ENCODE results near the gene BCAS1. TPM values are rescaled to one million over a fixed set of nuclear protein-coding genes. Genes with fewer than 3 reads are reported as not detected.

Gene BCAS1
- total and polyA plus RNA-seq, 12 donors = 0.03 TPM; not detected in 11

DNA sequence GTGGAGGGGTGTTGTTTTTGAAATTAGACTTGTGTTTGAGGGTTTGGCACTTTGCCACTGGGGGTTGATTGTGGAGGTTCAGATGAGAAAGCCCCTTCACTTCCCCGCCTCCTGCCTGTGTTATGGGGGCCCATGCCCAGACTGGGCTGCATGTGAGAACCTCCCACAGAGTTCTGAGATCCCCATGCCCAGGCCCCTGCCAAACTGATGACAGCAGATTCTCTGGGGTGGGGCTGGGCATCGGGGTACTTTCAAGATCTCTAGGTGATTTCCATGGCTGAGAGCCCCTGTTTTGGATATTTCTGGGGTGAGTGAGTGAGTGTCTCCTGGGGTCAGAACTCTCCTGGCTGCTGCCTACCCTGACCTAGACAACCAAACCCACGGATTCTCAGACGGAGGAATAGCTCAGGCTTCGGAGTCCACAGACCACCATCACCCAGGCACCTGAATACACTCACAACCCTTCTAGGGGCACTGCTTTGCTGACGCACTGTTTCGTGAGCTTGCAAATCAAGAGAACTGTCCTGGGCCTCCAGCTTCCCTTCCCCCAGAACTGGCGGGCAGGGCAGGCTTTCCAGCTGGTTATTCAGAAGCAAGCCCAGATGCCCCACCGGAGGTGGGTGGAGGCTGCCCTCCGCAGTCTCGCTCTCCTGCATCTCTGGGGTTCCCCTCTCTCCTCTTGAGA lies 6.3 kb downstream of the BCAS1 start:
- Histone ChIP-seq H3K27ac (no peak overlapping the region), H3K4me3 (no peak overlapping the region), H3K9me3 (no peaks in the 10 kb centered on the region), H3K36me3 (no peaks in the 10 kb centered on the region), H3K27me3 (peaks cover 0 to 14% (median 7%) of the 10 kb centered on the region in 7 donors), H3K4me1 (peaks cover 0 to 14% (median 0%) of the 10 kb centered on the region in 9 donors)
- TF ChIP-seq, protein P1, sequence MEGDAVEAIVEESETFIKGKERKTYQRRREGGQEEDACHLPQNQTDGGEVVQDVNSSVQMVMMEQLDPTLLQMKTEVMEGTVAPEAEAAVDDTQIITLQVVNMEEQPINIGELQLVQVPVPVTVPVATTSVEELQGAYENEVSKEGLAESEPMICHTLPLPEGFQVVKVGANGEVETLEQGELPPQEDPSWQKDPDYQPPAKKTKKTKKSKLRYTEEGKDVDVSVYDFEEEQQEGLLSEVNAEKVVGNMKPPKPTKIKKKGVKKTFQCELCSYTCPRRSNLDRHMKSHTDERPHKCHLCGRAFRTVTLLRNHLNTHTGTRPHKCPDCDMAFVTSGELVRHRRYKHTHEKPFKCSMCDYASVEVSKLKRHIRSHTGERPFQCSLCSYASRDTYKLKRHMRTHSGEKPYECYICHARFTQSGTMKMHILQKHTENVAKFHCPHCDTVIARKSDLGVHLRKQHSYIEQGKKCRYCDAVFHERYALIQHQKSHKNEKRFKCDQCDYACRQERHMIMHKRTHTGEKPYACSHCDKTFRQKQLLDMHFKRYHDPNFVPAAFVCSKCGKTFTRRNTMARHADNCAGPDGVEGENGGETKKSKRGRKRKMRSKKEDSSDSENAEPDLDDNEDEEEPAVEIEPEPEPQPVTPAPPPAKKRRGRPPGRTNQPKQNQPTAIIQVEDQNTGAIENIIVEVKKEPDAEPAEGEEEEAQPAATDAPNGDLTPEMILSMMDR (IDR thresholded peaks at IDR 0.05) = no peak
- DNase-seq (no peak), ATAC-seq (no peak)
- WGBS, 2 donors = 76 to 78% methylated on average over 11 of the region's 11 CpGs
- intact Hi-C loops (cut with DNase I) = loop anchor here in 7 of 10 donors (5.0 to 10.0 kb wide), 5 partner anchors 119 to 492 kb away; no protein-coding TSS in a partner anchor

DNA sequence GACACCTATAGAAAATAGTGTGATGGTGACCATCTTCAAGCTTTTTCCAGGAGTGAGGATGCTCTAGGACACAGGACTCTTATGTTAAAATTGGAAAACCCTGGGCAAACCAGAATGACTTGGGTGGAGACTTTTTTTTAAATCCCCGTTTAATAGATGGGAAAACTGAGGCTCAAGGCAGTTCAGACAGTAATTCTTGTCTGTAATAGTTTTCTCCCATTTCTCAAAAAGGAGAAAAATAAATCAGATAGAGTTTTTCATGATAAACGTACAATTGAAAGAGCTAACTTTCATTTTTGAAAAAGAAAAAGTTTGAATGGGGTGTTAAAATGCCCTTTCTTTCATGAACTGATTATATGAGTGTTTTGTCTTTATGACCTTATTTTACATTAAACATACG lies 6.8 kb downstream of the BCAS1 start:
- WGBS, 2 donors = 68 to 82% methylated on average over 3 of the region's 3 CpGs

DNA sequence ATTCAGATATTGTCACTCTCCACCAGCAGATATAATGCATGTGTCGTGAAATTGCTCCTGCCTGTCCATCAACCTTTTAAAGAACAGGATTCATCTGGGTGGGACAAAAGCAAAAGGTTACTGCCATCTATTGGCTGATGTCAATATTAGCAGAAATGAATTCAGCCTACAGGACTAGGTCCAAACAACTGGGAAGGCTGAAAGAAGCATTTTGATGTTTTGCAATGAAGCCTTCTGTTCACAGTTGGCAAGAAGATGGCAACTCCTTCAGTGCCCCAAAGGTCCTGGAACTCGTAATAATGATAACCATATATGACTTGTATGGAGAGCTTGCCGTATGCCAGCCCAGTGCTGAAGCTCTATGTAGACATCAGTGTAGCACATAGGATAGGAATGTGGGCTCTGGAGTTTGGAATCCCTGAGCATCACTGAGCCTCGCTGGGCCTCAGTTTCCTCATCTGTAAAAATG lies 7.5 kb downstream of the BCAS1 start:
- H3K4me1 ChIP-seq = peaks cover 0 to 14% (median 0%) of the 10 kb centered on the region in 9 donors
- DNase-seq (no peak), ATAC-seq (peak in 5 of 8 donors; percentile 22 to 71 (median 46))
- peak overlapping the region in 1 of 10 donors; percentile 6 for H3K27ac ChIP-seq
- WGBS, 2 donors = 34% methylated on average over 4 of the region's 4 CpGs
- no peak overlapping the region for H3K4me3 ChIP-seq
- H3K9me3 ChIP-seq = no peaks in the 10 kb centered on the region
- no peaks in the 10 kb centered on the region for H3K36me3 ChIP-seq
- intact Hi-C loops (cut with DNase I) = loop anchor here in 7 of 10 donors (5.0 to 10.0 kb wide), 5 partner anchors 118 to 491 kb away; no protein-coding TSS in a partner anchor
- peaks cover 0 to 14% (median 7%) of the 10 kb centered on the region in 7 donors for H3K27me3 ChIP-seq
- TF ChIP-seq, protein P1 (IDR thresholded peaks at IDR 0.05) = peak; percentile 14 to 78 (median 66)

More for the DNA sequence above, 6.8 kb downstream of the BCAS1 start:
- no peak for ATAC-seq
- no peak overlapping the region for H3K27ac ChIP-seq
- peaks cover 0 to 14% (median 0%) of the 10 kb centered on the region in 9 donors for H3K4me1 ChIP-seq
- no peak overlapping the region for H3K4me3 ChIP-seq
- H3K27me3 ChIP-seq = peaks cover 0 to 14% (median 7%) of the 10 kb centered on the region in 7 donors
- TF ChIP-seq, protein P1 (IDR thresholded peaks at IDR 0.05) = no peak
- intact Hi-C loops (cut with DNase I) = loop anchor here in 7 of 10 donors (5.0 to 10.0 kb wide), 5 partner anchors 119 to 491 kb away; no protein-coding TSS in a partner anchor
- H3K9me3 ChIP-seq = no peaks in the 10 kb centered on the region
- no peaks in the 10 kb centered on the region for H3K36me3 ChIP-seq
- DNase-seq = no peak

DNA sequence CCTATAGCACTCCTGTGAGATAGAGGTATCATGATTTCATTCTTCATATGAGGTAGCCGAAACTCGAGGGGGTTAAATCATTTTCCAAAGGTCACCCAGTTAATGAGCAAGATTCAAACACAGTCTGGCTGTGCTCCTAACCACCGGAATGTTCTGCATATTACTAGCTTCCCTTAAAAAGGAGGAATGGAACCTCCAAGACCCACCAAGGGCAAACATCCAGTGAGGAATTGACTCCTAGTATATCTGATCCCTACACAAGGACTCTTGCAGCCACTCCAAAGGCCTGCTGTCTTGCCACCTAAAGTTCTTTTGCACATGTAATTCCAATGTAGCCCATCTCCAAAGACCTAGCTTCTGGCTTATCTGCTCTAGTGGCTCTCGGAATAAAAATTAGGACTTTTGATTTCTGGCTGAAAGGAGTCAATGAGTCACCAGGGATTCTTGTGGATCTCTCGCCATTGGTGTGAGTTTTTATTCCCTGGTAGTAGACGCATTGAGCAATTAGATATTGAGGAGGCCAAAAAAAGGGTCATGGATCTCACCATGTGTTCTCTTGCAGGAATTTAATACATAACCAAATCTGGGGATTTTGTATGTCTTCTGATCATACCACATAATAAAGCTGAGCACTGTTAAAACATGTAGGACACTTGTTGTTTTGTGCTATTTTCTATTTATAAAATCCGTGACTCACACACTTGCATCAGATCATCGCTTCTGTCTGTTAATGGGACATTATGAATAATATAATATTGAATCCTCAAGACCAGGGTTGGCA lies 9.1 kb downstream of the BCAS1 start:
- H3K9me3 ChIP-seq = no peaks in the 10 kb centered on the region
- DNase-seq = no peak
- WGBS, 2 donors = 64 to 75% methylated on average over 8 of the region's 8 CpGs
- H3K4me3 ChIP-seq = no peak overlapping the region
- TF ChIP-seq, protein P1 (IDR thresholded peaks at IDR 0.05) = no peak
- no peaks in the 10 kb centered on the region for H3K36me3 ChIP-seq
- intact Hi-C loops (cut with DNase I) = loop anchor here in 7 of 10 donors (5.0 to 10.0 kb wide), 5 partner anchors 116 to 489 kb away; no protein-coding TSS in a partner anchor
- peaks cover 0 to 14% (median 7%) of the 10 kb centered on the region in 7 donors for H3K27me3 ChIP-seq
- H3K27ac ChIP-seq = no peak overlapping the region
- peaks cover 0 to 14% (median 0%) of the 10 kb centered on the region in 9 donors for H3K4me1 ChIP-seq
- peak in 1 of 8 donors; percentile 50 for ATAC-seq
